ENCODE data around the gene TNFAIP1.

DNA sequence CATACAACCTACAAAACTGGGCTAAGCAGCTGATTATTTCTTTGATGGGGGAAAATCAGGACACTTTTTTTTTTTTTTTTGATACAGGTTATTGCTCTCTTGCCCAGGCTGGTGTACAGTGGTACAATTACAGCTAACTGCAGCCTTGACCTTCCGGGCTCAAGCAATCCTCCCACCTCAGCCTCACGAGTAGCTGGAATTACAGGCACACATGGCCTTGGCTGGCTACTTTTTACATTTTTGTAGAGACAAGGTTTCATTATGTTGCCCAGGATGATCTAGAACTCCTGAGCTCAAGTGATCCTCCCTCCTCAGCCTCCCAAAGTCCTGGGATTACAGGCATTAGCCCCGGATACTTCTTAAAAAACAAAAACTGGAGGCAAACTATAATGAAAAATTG lies 37.1 kb upstream of the TNFAIP1 start:
- TF ChIP-seq POLR2A (IDR thresholded peaks at IDR 0.05) (no peak), EP300 (IDR thresholded peaks at IDR 0.05) (no peak), CTCF (IDR thresholded peaks at IDR 0.05) (no peak)

All from gastroesophageal sphincter (tissue), 3 donors.